Muscle of back (tissue), 11 donors: Measurements from ENCODE around the gene PIAS1. TPM values are rescaled to one million over a fixed set of nuclear protein-coding genes. Genes with fewer than 3 reads are reported as not detected.
"Not testable (repeated sequence)": the region's sequence is repeated elsewhere in the genome, so short reads cannot be mapped to it uniquely, and the experiment has no call there.

Source experiments
- DNase-seq, 3 donors: peaks; one replicate each; pipeline versions ENCODE4 v3.0.0 to v3.0.0-alpha.2; 2013
- polyA plus RNA-seq, 10 donors: library from polyadenylated mRNA; unstranded; fragments of 120-200 nt; gene quantifications; one replicate each; pipeline ENCODE4 v1.2.1, GENCODE V29; 2013; ENCODE audit not compliant: insufficient read length in 10 of 10

The PIAS1 gene
- polyA plus RNA-seq, 10 donors: 25.0 to 41.2 (median 28.5) TPM

- no peak for DNase-seq
Measured at GRCh38 chr15:68214838-68215254, 160.7 kb downstream of the PIAS1 start.

- no peak for DNase-seq
Measured at GRCh38 chr15:68217341-68217740, 163.2 kb downstream of the PIAS1 start.

GRCh38 chr15:68218331-68218730 is 164.2 kb downstream of the PIAS1 start:
- no peak for DNase-seq

GRCh38 chr15:68218847-68219798 is 165.0 kb downstream of the PIAS1 start:
- no peak for DNase-seq

GRCh38 chr15:68220489-68220888 is 166.4 kb downstream of the PIAS1 start:
- DNase-seq: no peak

- no peak for DNase-seq
Measured at GRCh38 chr15:68220967-68221366, 166.9 kb downstream of the PIAS1 start.

- DNase-seq: not testable (repeated sequence)
Measured at GRCh38 chr15:68221530-68222431, 167.7 kb downstream of the PIAS1 start.

GRCh38 chr15:68222432-68222743 is 168.3 kb downstream of the PIAS1 start:
- not testable (repeated sequence) for DNase-seq

- DNase-seq: no peak
Measured at GRCh38 chr15:68223171-68223570, 169.1 kb downstream of the PIAS1 start.

- no peak for DNase-seq
Measured at GRCh38 chr15:68224108-68224507, 170.0 kb downstream of the PIAS1 start.

GRCh38 chr15:68224546-68225250 is 170.6 kb downstream of the PIAS1 start:
- DNase-seq: no peak

- not testable (repeated sequence) for DNase-seq
Measured at GRCh38 chr15:68225442-68225841, 171.3 kb downstream of the PIAS1 start.

GRCh38 chr15:68227643-68228142 is 173.6 kb downstream of the PIAS1 start:
- DNase-seq: no peak

GRCh38 chr15:68228143-68228970 is 174.2 kb downstream of the PIAS1 start:
- peak in 1 of 3 donors; percentile 39 for DNase-seq

GRCh38 chr15:68228971-68229385 is 174.9 kb downstream of the PIAS1 start:
- DNase-seq: no peak

GRCh38 chr15:68229386-68230156 is 175.5 kb downstream of the PIAS1 start, which contains the start of gene CLN6:
Gene CLN6 (minus strand): TSS chr15:68229728. CDS start chr15:68229584, 144 bp downstream.
- peak; percentile 80 to 94 (median 85) for DNase-seq

- DNase-seq: peak in 1 of 3 donors; percentile 18
Measured at GRCh38 chr15:68230157-68231100, 176.3 kb downstream of the PIAS1 start.

- DNase-seq: no peak
Measured at GRCh38 chr15:68231102-68231818, 177.1 kb downstream of the PIAS1 start.
